Endothelial cell of umbilical vein (primary cell): ENCODE measurements around the gene RECQL5. TPM values are rescaled to one million over a fixed set of nuclear protein-coding genes. Genes with fewer than 3 reads are reported as not detected.

Experiments
- BruUV-seq: library from RNA; stranded (reverse); fragments of 400-500 nt; replicated peaks from 2 replicates; lab custom pipeline; 2021; lab: Mats Ljungman, UMichigan
- CTCF ChIA-PET: fragments of 300-600, 350-600 bp; sonication (Branson Sonifier 250); formaldehyde crosslinking; loops from one replicate; lab custom pipeline; 2021; ENCODE audit warnings: antibody characterized with exemption, inconsistent platforms; lab: Charles Lee
- POLR2A ChIA-PET: fragments of 300-600, 350-600 bp; sonication (Branson Sonifier 250); formaldehyde crosslinking; loops from one replicate; lab custom pipeline; 2021; ENCODE audit warnings: antibody characterized with exemption, inconsistent platforms; lab: Charles Lee
- DNase-seq: peaks from one replicate; pipeline ENCODE4 v3.0.0-alpha.2; 2011; ENCODE audit warnings: low read depth, low spot score
- FAIRE-seq: peaks from 2 replicates; lab custom pipeline; 2011; peaks lifted over from hg19 to GRCh38; lab: Jason Lieb, UNC
- H2AFZ ChIP-seq: 2 replicates; pipeline ENCODE4 v1.6.0; 2012; ENCODE audit warnings: low read depth, low read length, control low read depth, inconsistent platforms
- H3K27ac ChIP-seq: 2 replicates; pipeline ENCODE4 v1.5.1; 2011; ENCODE audit warnings: low read depth, mild to moderate bottlenecking, control low read depth, low read length, moderate library complexity; ENCODE audit not compliant: insufficient read depth
- H3K27me3 ChIP-seq, 2 experiments: 2 replicates each; pipeline versions ENCODE4 v1.6.0 to v1.6.1; 2011; ENCODE audit warnings: low read length in 2 of 2, mixed read lengths in 1 of 2; ENCODE audit not compliant: control insufficient read depth in 2 of 2, insufficient read depth in 2 of 2
- H3K36me3 ChIP-seq, 2 experiments: 2 replicates in 1 of 2; 3 replicates in 1 of 2; pipeline ENCODE4 v1.5.1; 2011; ENCODE audit warnings: low read length in 2 of 2, mild to moderate bottlenecking in 1 of 2, moderate library complexity in 1 of 2; ENCODE audit not compliant: control insufficient read depth in 2 of 2, insufficient read depth in 2 of 2; ENCODE audit errors: extremely low read depth in 1 of 2
- H3K4me1 ChIP-seq: 3 replicates; pipeline ENCODE4 v1.5.1; 2011; ENCODE audit warnings: mild to moderate bottlenecking, low read length; ENCODE audit not compliant: control insufficient read depth, insufficient read depth; ENCODE audit errors: extremely low read depth
- H3K4me2 ChIP-seq: 2 replicates; pipeline ENCODE4 v1.6.1; 2011; ENCODE audit warnings: low read length, control low read depth, mixed read lengths; ENCODE audit not compliant: insufficient read depth
- H3K4me3 ChIP-seq, 3 experiments: fragments of 200-600 bp in 1 of 3; sonication (generic), shearing (Covaris generic) in 1 of 3; replicated peaks in 1 of 3; 2 replicates each; pipeline ENCODE4 v1.5.1; 2011 to 2016; ENCODE audit warnings: control low read depth in 3 of 3, low read length in 3 of 3, mild to moderate bottlenecking in 2 of 3, inconsistent platforms in 1 of 3, low read depth in 1 of 3, moderate library complexity in 1 of 3; ENCODE audit not compliant: insufficient read depth in 1 of 3
- H3K79me2 ChIP-seq: 2 replicates; pipeline ENCODE4 v1.6.0; 2012; ENCODE audit warnings: low read length, inconsistent platforms; ENCODE audit not compliant: control insufficient read depth, insufficient read depth
- H3K9ac ChIP-seq: replicated peaks from 2 replicates; pipeline ENCODE3; 2011; ENCODE audit warnings: low read length, control low read depth; ENCODE audit not compliant: insufficient read depth; ENCODE audit errors: extremely low read depth
- H3K9me1 ChIP-seq: replicated peaks from 3 replicates; pipeline ENCODE4 v1.6.0; 2011; ENCODE audit warnings: mild to moderate bottlenecking, low read length; ENCODE audit not compliant: control insufficient read depth, insufficient read depth; ENCODE audit errors: extremely low read depth
- H3K9me3 ChIP-seq: replicated peaks from 2 replicates; pipeline ENCODE4 v1.5.1; 2012; ENCODE audit warnings: low read length, inconsistent platforms; ENCODE audit not compliant: control insufficient read depth, insufficient read depth
- H4K20me1 ChIP-seq: replicated peaks from 2 replicates; pipeline ENCODE3; 2011; ENCODE audit warnings: mild to moderate bottlenecking, low read length; ENCODE audit not compliant: control insufficient read depth, insufficient read depth; ENCODE audit errors: extremely low read depth
- EZH2 ChIP-seq: IDR thresholded peaks from 2 replicates; pipeline ENCODE4 v1.6.1; 2012; ENCODE audit warnings: borderline replicate concordance, low read depth, mild to moderate bottlenecking, moderate library complexity, low read length, inconsistent platforms; ENCODE audit not compliant: severe bottlenecking
- FOS ChIP-seq: IDR thresholded peaks from 2 replicates; pipeline ENCODE4 v1.6.1; 2011; ENCODE audit warnings: mild to moderate bottlenecking, low read length, moderate library complexity, borderline replicate concordance; ENCODE audit not compliant: insufficient read depth
- GATA2 ChIP-seq: IDR thresholded peaks from 2 replicates; pipeline ENCODE4 v1.7.0; 2011; ENCODE audit warnings: low read depth, mild to moderate bottlenecking, moderate library complexity, mixed read lengths, low read length; ENCODE audit not compliant: insufficient read length, insufficient read depth
- JUN ChIP-seq: IDR thresholded peaks from 2 replicates; pipeline ENCODE4 v1.6.1; 2011; ENCODE audit warnings: borderline replicate concordance, low read depth; ENCODE audit not compliant: insufficient read length, insufficient read depth
- MYC ChIP-seq: IDR thresholded peaks from one replicate; pipeline ENCODE4 v1.6.1; 2011; ENCODE audit warnings: mild to moderate bottlenecking, low read depth, low read length
- POLR2A ChIP-seq: IDR thresholded peaks from 2 replicates; pipeline ENCODE4 v1.6.1; 2012; ENCODE audit warnings: low read depth, mild to moderate bottlenecking, control low read depth, low read length
- POLR2AphosphoS5 ChIP-seq: IDR thresholded peaks from 2 replicates; pipeline ENCODE4 v1.6.1; 2012; ENCODE audit warnings: low read depth, mild to moderate bottlenecking, control low read depth, low read length, moderate library complexity; ENCODE audit not compliant: insufficient read depth
- dilution Hi-C: fragments of 300-500 bp; cut with MboI; formaldehyde crosslinking; loops from one replicate; pipeline ENCODE4 v1.15.0; 2019; ENCODE audit warnings: low sequenced_read_pairs; ENCODE audit not compliant: extremely low pct_ligation_motif_present
- intact Hi-C: fragments of 100-400 bp; cut with micrococcal nuclease; formaldehyde crosslinking; loops from one replicate; pipeline ENCODE4 v1.10.0; 2022
- polyA plus RNA-seq, 4 experiments: library from polyadenylated mRNA; depleted of rRNA in 3 of 4; stranded (reverse) in 3 of 4; unstranded in 1 of 4; fragments of >200 nt; gene quantifications; 2 replicates each; pipeline versions ENCODE4 v1.2.1 to v1.2.3, GENCODE V29; 2011 to 2012; ENCODE audit warnings: missing spikeins in 1 of 4
- total RNA-seq: library from RNA; stranded (reverse); gene quantifications from 2 replicates; pipeline ENCODE4 v1.2.3, GENCODE V29; 2021
- TF ChIP-seq, protein P1 (sequence below), 2 donors: IDR thresholded peaks; 1 replicate in 1 of 2; 2 replicates in 1 of 2; pipeline ENCODE4 v1.5.1; 2011; ENCODE audit warnings: low read length in 2 of 2, mild to moderate bottlenecking in 2 of 2, moderate library complexity in 2 of 2, control low read depth in 1 of 2, inconsistent platforms in 1 of 2, low read depth in 1 of 2; ENCODE audit not compliant: insufficient read depth in 1 of 2; ENCODE audit errors: extremely low read depth in 1 of 2
- TF ChIP-seq, protein P2 (sequence below): IDR thresholded peaks from 2 replicates; pipeline ENCODE4 v1.6.1; 2011; ENCODE audit not compliant: insufficient read depth, insufficient read length

The RECQL5 gene
- total and polyA plus RNA-seq, 2 donors (not counting 3 experiments of a cell fraction or from before 2014, with no cell fraction given), result 21.3 to 30.7 TPM

DNA sequence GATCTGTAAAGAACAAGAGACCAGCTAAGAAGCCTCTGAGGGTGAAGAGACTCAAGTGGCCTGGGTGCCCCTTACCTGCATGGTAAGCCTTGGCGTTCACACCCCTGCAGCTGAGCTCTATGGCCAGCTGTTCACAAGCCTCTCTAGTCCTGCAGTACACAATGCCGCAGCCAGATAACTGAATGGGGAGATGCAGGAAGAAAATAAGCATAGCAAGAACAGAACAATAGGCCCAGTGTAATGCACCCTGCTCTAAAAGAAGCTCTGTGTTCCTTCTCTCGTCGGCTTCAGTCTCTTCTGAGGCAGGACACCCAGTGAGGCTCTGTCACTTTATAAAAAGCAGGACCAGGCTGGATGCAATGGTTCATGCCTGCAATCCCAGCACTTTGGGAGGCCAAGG is 5.4 kb downstream of the RECQL5 start:
- Histone ChIP-seq H3K36me3 (peaks cover 0 to 16% of the 10 kb centered on the region in 2 experiments), H3K4me1 (peaks cover 9% of the 10 kb centered on the region), H4K20me1 (no peaks in the 10 kb centered on the region), H3K27ac (no peak overlapping the region), H3K4me2 (no peak overlapping the region), H3K27me3 (no peaks in the 10 kb centered on the region), H3K79me2 (peaks cover 7% of the 10 kb centered on the region), H3K4me3 (no peak overlapping the region), H3K9me1 (no peaks in the 10 kb centered on the region), H3K9ac (no peak overlapping the region), H3K9me3 (no peaks in the 10 kb centered on the region), H2AFZ (no peak overlapping the region)
- intact Hi-C loops, result no loop called here
- CTCF ChIA-PET, result interaction anchor here (0.6 to 2.5 kb wide), 6 partner anchors 10 to 193 kb away, joined by 3 to 8 read pairs (median 5); partner anchors contain the start of gene SMIM5
- dilution Hi-C loops, result no loop called here
- DNase-seq (no peak), FAIRE-seq (no peak)
- BruUV-seq, result no TSS peak
- POLR2A ChIA-PET, result no interaction called here
- TF ChIP-seq POLR2AphosphoS5 (no peak), JUN (no peak), POLR2A (no peak), MYC (no peak), EZH2 (no peak), FOS (no peak), GATA2 (no peak)
- TF ChIP-seq, protein P1, sequence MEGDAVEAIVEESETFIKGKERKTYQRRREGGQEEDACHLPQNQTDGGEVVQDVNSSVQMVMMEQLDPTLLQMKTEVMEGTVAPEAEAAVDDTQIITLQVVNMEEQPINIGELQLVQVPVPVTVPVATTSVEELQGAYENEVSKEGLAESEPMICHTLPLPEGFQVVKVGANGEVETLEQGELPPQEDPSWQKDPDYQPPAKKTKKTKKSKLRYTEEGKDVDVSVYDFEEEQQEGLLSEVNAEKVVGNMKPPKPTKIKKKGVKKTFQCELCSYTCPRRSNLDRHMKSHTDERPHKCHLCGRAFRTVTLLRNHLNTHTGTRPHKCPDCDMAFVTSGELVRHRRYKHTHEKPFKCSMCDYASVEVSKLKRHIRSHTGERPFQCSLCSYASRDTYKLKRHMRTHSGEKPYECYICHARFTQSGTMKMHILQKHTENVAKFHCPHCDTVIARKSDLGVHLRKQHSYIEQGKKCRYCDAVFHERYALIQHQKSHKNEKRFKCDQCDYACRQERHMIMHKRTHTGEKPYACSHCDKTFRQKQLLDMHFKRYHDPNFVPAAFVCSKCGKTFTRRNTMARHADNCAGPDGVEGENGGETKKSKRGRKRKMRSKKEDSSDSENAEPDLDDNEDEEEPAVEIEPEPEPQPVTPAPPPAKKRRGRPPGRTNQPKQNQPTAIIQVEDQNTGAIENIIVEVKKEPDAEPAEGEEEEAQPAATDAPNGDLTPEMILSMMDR (IDR thresholded peaks at IDR 0.05; ENCODE audit: extremely low read depth in 1 of 2, insufficient read depth in 1 of 2, low read depth in 1 of 2, low read length in 2 of 2), result no peak
- TF ChIP-seq, protein P2, sequence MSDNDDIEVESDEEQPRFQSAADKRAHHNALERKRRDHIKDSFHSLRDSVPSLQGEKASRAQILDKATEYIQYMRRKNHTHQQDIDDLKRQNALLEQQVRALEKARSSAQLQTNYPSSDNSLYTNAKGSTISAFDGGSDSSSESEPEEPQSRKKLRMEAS, result no peak
